ENCODE results near the gene ACP7.

The ACP7 gene

DNA sequence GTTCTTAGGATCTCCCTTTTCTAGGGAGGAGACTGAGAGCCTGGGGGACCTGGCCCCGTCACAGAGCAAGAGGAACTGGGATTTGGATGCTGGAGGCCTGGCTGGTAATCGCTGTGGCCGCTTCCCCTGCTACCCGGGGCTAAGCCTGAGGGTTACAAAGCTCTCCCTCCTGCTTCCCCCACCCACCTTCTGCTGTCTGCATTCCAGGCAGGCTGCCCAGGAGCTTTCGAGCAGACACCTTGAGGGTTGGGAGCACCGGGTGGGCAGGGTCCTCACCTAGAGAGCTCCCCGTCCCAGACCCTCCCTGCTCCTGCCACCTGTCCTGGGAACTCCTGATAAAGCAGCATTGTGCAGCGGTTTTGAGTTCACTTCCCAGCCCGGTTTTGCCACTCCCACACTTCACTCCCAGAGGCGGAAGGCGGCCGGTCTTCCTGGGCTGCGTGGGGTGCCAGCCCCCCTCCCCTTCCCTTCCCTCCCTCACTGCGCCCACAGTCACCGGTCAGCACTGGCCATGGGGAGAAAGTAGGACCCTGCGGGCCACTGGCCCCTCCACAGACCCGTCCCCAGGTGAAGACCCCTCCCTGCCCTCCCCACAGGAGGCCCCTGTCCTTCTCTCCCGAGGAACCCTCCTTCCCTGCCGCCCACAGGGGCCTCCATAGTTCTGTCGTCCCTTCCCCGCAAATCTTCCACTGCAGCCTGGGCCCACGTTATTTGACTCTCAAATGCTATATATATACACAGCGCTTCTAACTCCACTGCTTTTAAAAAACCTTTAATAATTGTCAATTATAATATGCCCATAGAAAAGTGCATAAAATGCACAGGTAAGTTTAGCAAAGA is 49.5 kb downstream of the ACP7 start:
- Mint-ChIP-seq H3K36me3 (ENCODE audit: low read depth) (no peaks in the 10 kb centered on the region), H3K27ac (no peak overlapping the region), H3K9me3 (no peaks in the 10 kb centered on the region), H3K4me1 (peaks cover 90% of the 10 kb centered on the region), H3K27me3 (ENCODE audit: low read depth, poor library complexity) (no peaks in the 10 kb centered on the region), H3K4me3 (no peak overlapping the region)
- DNase-seq, result peak; percentile 43
- TF ChIP-seq, protein P1, sequence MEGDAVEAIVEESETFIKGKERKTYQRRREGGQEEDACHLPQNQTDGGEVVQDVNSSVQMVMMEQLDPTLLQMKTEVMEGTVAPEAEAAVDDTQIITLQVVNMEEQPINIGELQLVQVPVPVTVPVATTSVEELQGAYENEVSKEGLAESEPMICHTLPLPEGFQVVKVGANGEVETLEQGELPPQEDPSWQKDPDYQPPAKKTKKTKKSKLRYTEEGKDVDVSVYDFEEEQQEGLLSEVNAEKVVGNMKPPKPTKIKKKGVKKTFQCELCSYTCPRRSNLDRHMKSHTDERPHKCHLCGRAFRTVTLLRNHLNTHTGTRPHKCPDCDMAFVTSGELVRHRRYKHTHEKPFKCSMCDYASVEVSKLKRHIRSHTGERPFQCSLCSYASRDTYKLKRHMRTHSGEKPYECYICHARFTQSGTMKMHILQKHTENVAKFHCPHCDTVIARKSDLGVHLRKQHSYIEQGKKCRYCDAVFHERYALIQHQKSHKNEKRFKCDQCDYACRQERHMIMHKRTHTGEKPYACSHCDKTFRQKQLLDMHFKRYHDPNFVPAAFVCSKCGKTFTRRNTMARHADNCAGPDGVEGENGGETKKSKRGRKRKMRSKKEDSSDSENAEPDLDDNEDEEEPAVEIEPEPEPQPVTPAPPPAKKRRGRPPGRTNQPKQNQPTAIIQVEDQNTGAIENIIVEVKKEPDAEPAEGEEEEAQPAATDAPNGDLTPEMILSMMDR (IDR thresholded peaks at IDR 0.05), result no peak

DNA sequence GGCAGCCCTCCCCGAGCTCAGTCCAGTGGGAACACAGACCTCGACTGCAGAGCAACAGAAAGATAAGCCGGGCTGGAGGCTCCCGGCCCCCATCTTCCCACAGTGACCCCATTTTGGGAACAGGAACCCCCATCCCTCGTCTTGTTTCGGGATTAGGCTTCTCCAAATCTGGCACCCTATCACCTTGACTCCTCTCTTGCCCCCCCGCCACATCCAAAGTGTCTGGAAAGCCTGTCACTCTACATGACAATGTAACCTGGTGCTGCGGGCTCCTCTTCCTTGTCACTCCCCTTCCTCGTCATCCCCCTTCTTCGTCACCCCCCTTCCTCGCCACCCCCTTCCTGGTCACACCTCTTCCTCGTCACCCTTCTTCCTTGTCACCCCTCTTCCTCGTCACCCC is 51.5 kb downstream of the ACP7 start:
- Mint-ChIP-seq H3K27me3 (ENCODE audit: low read depth, poor library complexity) (no peaks in the 10 kb centered on the region), H3K4me3 (no peak overlapping the region), H3K36me3 (ENCODE audit: low read depth) (no peaks in the 10 kb centered on the region), H3K27ac (no peak overlapping the region), H3K9me3 (no peaks in the 10 kb centered on the region), H3K4me1 (peaks cover 89% of the 10 kb centered on the region)
- no peak for DNase-seq
- TF ChIP-seq, protein P1 (IDR thresholded peaks at IDR 0.05), result no peak

DNA sequence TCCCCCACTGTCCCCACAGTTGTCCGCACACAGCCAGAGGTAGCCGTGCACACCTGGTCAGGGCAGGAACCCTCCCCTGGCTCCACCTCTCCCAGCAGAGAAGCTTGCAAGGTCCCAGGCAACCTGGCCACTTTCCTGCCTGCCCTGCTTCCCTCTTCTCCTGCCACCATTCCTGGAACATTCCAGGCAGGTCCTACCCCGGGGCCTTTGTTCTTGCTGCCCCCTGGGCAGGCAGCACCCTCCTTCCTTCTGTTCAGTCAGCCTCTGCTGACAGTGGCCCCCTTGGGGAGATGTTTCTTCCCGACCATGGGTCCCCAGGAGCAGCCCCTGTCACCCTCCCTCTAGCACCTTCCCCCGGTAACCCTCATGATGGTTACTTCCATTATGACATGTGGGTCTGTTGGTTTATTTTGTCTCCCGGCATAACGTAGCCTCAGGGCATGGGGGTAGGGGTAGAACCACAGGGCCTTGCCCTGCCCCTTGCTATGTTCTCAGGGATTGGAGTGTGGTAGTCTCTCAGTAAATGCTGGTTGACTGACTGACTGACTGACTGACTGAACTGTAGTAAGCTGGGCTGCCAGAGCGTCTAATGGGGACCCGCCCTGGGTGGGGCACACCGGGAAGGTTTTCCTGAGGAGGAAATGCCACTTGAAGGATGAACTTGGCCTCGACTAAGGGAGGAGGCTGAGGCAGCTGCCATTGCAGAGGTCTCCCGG is 52.2 kb downstream of the ACP7 start:
- H3K27ac Mint-ChIP-seq, result no peak overlapping the region
- H3K4me1 Mint-ChIP-seq, result peaks cover 89% of the 10 kb centered on the region

DNA sequence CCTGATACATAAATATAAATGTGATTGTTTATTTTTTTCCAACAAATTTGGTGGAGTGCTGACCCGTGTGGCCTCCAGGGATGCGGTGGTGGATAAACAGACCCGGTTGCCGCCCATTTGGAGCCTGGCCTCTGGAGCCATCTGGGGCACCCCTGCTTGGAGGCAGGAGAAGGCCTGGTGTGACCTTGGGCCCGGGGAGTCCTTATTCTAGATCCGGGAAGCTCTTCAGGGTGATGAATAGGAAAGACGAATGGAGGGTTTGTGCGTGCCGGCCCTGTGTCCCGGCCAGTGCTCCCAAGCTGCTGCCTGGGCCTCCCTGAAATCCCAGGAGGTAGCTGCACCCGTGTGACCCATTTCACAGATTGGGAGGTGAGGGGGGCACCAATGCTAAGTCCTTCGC is 53.0 kb downstream of the ACP7 start:
- Mint-ChIP-seq H3K27me3 (ENCODE audit: low read depth, poor library complexity) (no peaks in the 10 kb centered on the region), H3K27ac (peak overlapping the region; percentile 66)

More for the DNA sequence above, 52.2 kb downstream of the ACP7 start:
- no peaks in the 10 kb centered on the region for H3K27me3 Mint-ChIP-seq (ENCODE audit: low read depth, poor library complexity)
- no peaks in the 10 kb centered on the region for H3K36me3 Mint-ChIP-seq (ENCODE audit: low read depth)
- TF ChIP-seq, protein P1 (IDR thresholded peaks at IDR 0.05), result no peak
- no peak for DNase-seq
- H3K4me3 Mint-ChIP-seq, result no peak overlapping the region
- H3K9me3 Mint-ChIP-seq, result no peaks in the 10 kb centered on the region

DNA sequence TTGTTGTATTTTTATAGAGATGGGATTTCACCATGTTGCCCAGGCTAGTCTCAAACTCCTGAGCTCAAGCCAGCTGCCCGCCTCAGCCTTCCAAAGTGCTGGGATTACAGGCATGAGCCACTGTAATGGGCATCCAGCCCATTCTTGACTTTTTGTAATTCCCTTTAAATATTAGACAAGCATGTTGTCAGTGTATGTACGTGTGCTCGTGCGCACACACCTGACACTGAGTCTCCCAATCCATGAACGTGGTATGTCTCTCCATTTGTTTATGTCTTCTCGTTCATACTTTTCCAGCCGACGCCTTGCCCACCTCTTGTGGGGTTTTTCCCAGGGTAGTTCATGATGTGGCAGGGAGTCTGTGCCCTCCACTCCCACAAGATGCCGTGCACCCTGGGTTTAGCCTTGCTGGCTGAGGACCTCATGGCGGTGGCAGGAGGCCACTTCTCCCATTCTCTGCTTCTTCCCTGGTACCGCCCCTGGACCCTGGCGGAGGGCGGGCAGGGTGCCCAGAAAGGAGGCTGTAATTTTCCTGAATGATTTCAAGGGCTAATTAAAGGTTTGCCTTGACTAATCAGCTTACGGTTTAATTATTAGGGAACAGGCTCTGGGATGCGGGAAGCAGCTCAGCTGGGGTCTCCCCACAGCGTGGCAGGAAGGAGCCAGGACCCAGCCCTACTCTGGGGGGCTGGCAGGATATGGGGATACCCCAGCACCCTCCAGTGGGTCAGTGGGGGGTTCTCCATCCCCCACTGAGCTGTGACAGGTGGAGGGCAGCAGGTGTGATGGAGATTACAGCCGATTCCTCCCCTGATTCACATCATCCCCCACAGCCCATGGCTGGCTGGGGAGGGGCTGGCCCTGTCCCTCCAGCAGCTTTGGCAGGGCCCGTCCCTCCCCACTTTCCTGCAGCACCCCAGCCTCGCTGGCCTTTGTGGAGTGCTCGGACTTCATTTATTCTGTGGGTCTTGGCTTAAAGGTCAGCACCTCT is 54.3 kb downstream of the ACP7 start:
- no peaks in the 10 kb centered on the region for H3K36me3 Mint-ChIP-seq (ENCODE audit: low read depth)
- no peaks in the 10 kb centered on the region for H3K27me3 Mint-ChIP-seq (ENCODE audit: low read depth, poor library complexity)
- H3K27ac Mint-ChIP-seq, result no peak overlapping the region
- H3K9me3 Mint-ChIP-seq, result no peaks in the 10 kb centered on the region
- peaks cover 80% of the 10 kb centered on the region for H3K4me1 Mint-ChIP-seq
- H3K4me3 Mint-ChIP-seq, result no peak overlapping the region
- DNase-seq, result no peak
- TF ChIP-seq, protein P1 (IDR thresholded peaks at IDR 0.05), result no peak

More for the DNA sequence above, 53.0 kb downstream of the ACP7 start:
- TF ChIP-seq, protein P1 (IDR thresholded peaks at IDR 0.05), result no peak
- Mint-ChIP-seq H3K4me3 (no peak overlapping the region), H3K4me1 (peaks cover 86% of the 10 kb centered on the region), H3K9me3 (no peaks in the 10 kb centered on the region), H3K36me3 (ENCODE audit: low read depth) (no peaks in the 10 kb centered on the region)
- no peak for DNase-seq
